Astrocyte (in vitro differentiated cells and primary cell): ENCODE results near the gene C18orf32. TPM values are rescaled to one million over a fixed set of nuclear protein-coding genes. Genes with fewer than 3 reads are reported as not detected.

ENCODE experiments used
- DNase-seq: peaks from one replicate; pipeline ENCODE4 v3.0.0-alpha.2; 2010; ENCODE audit warnings: low read depth
- FAIRE-seq: peaks from 2 replicates; lab custom pipeline; 2011; peaks lifted over from hg19 to GRCh38; lab: Jason Lieb, UNC
- H2AFZ ChIP-seq: 2 replicates; pipeline ENCODE4 v1.6.0; 2012; ENCODE audit warnings: low read depth, low read length, inconsistent platforms
- H3K27ac ChIP-seq: 2 replicates; pipeline ENCODE4 v1.5.1; 2011; ENCODE audit warnings: low read depth, low read length, inconsistent platforms
- H3K27me3 ChIP-seq: 2 replicates; pipeline ENCODE4 v1.6.0; 2011; ENCODE audit warnings: low read length, inconsistent platforms; ENCODE audit not compliant: insufficient read depth
- H3K36me3 ChIP-seq: 2 replicates; pipeline ENCODE4 v1.5.1; 2011; ENCODE audit warnings: low read length, inconsistent platforms; ENCODE audit not compliant: insufficient read depth
- H3K4me1 ChIP-seq: 2 replicates; pipeline ENCODE4 v1.5.1; 2011; ENCODE audit warnings: low read length, inconsistent platforms; ENCODE audit not compliant: insufficient read depth
- H3K4me2 ChIP-seq: 2 replicates; pipeline ENCODE4 v1.6.0; 2012; ENCODE audit warnings: low read length, inconsistent platforms
- H3K4me3 ChIP-seq: 2 replicates; pipeline ENCODE4 v1.5.1; 2011; ENCODE audit warnings: low read depth, mild to moderate bottlenecking, low read length, inconsistent platforms; ENCODE audit not compliant: insufficient read depth
- H3K79me2 ChIP-seq: 2 replicates; pipeline ENCODE4 v1.6.0; 2012; ENCODE audit warnings: mild to moderate bottlenecking, low read length, inconsistent platforms; ENCODE audit not compliant: insufficient read depth
- H3K9ac ChIP-seq: 2 replicates; pipeline ENCODE4 v1.6.0; 2012; ENCODE audit warnings: mild to moderate bottlenecking, low read length, inconsistent platforms
- H3K9me3 ChIP-seq: 2 replicates; pipeline ENCODE4 v1.5.1; 2012; ENCODE audit warnings: low read depth, mild to moderate bottlenecking, low read length, inconsistent platforms; ENCODE audit not compliant: insufficient read depth
- H4K20me1 ChIP-seq: 2 replicates; pipeline ENCODE4 v1.6.0; 2012; ENCODE audit warnings: low read length, inconsistent platforms; ENCODE audit not compliant: insufficient read depth
- H3K27ac Mint-ChIP-seq: one replicate; pipeline ENCODE4 v1.8.0; 2021; ENCODE audit warnings: mild to moderate bottlenecking, mixed read lengths; ENCODE audit not compliant: unreplicated experiment
- H3K27me3 Mint-ChIP-seq: one replicate; pipeline ENCODE4 v1.8.0; 2021; ENCODE audit warnings: low read depth, mixed read lengths; ENCODE audit not compliant: unreplicated experiment
- H3K36me3 Mint-ChIP-seq: one replicate; pipeline ENCODE4 v1.8.0; 2021; ENCODE audit warnings: low read depth, mixed read lengths; ENCODE audit not compliant: unreplicated experiment
- H3K4me1 Mint-ChIP-seq: one replicate; pipeline ENCODE4 v1.8.0; 2021; ENCODE audit warnings: low read depth, mixed read lengths; ENCODE audit not compliant: unreplicated experiment
- H3K4me3 Mint-ChIP-seq: one replicate; pipeline ENCODE4 v1.8.0; 2021; ENCODE audit warnings: mild to moderate bottlenecking, moderate library complexity, mixed read lengths; ENCODE audit not compliant: unreplicated experiment
- H3K9me3 Mint-ChIP-seq: one replicate; pipeline ENCODE4 v1.8.0; 2021; ENCODE audit warnings: mild to moderate bottlenecking, mixed read lengths; ENCODE audit not compliant: unreplicated experiment
- EZH2 ChIP-seq: IDR thresholded peaks from 2 replicates; pipeline ENCODE4 v1.6.1; 2012; ENCODE audit warnings: mild to moderate bottlenecking, low read length, inconsistent platforms; ENCODE audit not compliant: insufficient read depth
- total RNA-seq: library from RNA; stranded (reverse); gene quantifications from 2 replicates; pipeline ENCODE4 v1.2.1, GENCODE V29; 2021
- TF ChIP-seq, protein P1 (sequence below): IDR thresholded peaks from 2 replicates; pipeline ENCODE4 v1.5.1; 2011; ENCODE audit warnings: low read depth, mild to moderate bottlenecking, inconsistent platforms, low read length, moderate library complexity; ENCODE audit not compliant: insufficient read depth

C18orf32 gene
- total RNA-seq, 1 donor from 2014 or later = 40.3 TPM

DNA sequence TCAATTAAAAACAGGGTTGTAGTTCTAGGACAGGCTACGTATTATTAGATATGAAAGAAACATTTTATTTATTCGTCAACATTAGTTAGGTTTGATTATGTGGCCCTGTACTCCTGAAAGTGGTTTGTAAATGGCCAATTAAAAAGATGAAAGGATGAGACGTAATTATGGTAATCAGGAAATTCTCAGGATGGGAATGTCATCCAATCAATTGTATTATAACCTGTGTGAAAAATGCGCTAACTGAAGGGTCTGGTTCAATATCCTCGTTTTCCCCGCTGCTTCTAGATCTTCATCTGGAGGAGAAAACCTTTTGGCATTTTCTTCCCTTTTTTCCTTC is 5.6 kb upstream of the C18orf32 start:
- Mint-ChIP-seq H3K27me3 (no peaks in the 10 kb centered on the region), H3K4me3 (peak overlapping the region; percentile 100), H3K27ac (peak overlapping the region; percentile 98), H3K9me3 (no peaks in the 10 kb centered on the region), H3K36me3 (peaks cover 20% of the 10 kb centered on the region), H3K4me1 (peaks cover 21% of the 10 kb centered on the region)
- peaks cover 40% of the 10 kb centered on the region for H4K20me1 ChIP-seq
- peak overlapping the region; percentile 3 for H3K9ac ChIP-seq
- H3K4me1 ChIP-seq = peaks cover 22% of the 10 kb centered on the region
- peak overlapping the region; percentile 28 for H2AFZ ChIP-seq
- TF ChIP-seq EZH2 = no peak
- TF ChIP-seq, protein P1, sequence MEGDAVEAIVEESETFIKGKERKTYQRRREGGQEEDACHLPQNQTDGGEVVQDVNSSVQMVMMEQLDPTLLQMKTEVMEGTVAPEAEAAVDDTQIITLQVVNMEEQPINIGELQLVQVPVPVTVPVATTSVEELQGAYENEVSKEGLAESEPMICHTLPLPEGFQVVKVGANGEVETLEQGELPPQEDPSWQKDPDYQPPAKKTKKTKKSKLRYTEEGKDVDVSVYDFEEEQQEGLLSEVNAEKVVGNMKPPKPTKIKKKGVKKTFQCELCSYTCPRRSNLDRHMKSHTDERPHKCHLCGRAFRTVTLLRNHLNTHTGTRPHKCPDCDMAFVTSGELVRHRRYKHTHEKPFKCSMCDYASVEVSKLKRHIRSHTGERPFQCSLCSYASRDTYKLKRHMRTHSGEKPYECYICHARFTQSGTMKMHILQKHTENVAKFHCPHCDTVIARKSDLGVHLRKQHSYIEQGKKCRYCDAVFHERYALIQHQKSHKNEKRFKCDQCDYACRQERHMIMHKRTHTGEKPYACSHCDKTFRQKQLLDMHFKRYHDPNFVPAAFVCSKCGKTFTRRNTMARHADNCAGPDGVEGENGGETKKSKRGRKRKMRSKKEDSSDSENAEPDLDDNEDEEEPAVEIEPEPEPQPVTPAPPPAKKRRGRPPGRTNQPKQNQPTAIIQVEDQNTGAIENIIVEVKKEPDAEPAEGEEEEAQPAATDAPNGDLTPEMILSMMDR = no peak
- H3K27me3 ChIP-seq = no peaks in the 10 kb centered on the region
- FAIRE-seq (no peak), DNase-seq (no peak)
- peaks cover 28% of the 10 kb centered on the region for H3K79me2 ChIP-seq
- peaks cover 36% of the 10 kb centered on the region for H3K36me3 ChIP-seq
- H3K4me2 ChIP-seq = no peak overlapping the region
- H3K27ac ChIP-seq = no peak overlapping the region
- H3K4me3 ChIP-seq = peak overlapping the region; percentile 98
- H3K9me3 ChIP-seq = no peaks in the 10 kb centered on the region

DNA sequence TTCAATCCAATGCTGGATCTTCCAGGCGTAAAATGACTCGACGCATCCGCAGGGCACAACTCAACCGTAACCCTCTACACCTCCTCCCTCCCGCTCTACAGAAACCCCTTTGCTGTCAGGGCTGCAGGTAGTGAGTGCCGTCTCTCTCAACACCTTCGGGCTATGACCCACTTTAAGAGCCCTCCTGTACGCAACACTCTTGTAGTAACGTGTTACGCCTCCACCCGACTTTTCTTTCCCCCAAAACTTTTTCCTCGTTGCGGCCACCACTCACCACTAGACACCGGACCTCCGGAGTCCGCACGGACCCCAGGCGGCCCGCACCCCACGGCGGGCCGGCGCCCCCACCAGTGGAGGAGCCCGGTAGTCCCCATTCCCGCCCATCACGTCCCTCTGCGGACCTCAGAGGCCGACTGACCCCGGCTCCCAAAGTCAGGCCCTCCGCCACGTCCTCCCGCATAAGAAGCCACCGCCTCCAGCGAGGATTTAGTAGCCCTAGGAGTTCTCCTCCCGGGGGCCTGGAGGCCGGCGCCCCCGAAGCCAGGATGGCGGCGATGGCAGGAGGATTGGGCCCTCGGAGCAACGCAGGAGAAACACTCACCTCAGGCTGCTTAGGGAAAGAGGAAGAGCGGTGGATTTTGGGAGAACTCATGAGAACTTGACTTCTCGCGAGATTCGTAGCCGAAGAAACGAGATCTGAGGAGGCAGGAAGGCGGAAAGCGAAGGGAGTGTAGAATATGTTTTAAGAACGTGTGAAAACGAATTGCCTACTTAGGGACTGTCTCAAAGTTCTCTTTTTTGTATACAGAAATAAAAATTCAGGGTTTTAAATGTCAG is 5.0 kb upstream of the C18orf32 start, which contains the start of gene RPL17:
Gene RPL17 (minus strand): TSS at position 609 of the 837 bp plus-strand sequence.
- Mint-ChIP-seq H3K4me3 (peak within 1 kb of the TSS; percentile 100), H3K9me3 (no peaks in the 10 kb centered on the region), H3K27ac (peak within 1 kb of the TSS; percentile 98), H3K4me1 (peaks cover 26% of the 10 kb centered on the region), H3K27me3 (no peaks in the 10 kb centered on the region), H3K36me3 (peaks cover 23% of the 10 kb centered on the region)
- TF ChIP-seq, protein P1 = no peak
- TF ChIP-seq EZH2 = no peak
- H3K36me3 ChIP-seq = peaks cover 37% of the 10 kb centered on the region
- H3K4me3 ChIP-seq = peak within 1 kb of the TSS; percentile 98
- no peaks in the 10 kb centered on the region for H3K27me3 ChIP-seq
- DNase-seq (peak; percentile 99), FAIRE-seq (peak; percentile 83)
- H3K4me2 ChIP-seq = peak within 1 kb of the TSS; percentile 86
- H4K20me1 ChIP-seq = peaks cover 44% of the 10 kb centered on the region
- peaks cover 28% of the 10 kb centered on the region for H3K4me1 ChIP-seq
- peak within 1 kb of the TSS; percentile 90 for H3K27ac ChIP-seq
- peak within 1 kb of the TSS; percentile 99 for H3K9ac ChIP-seq
- H2AFZ ChIP-seq = peak within 1 kb of the TSS; percentile 28
- H3K9me3 ChIP-seq = no peaks in the 10 kb centered on the region
- H3K79me2 ChIP-seq = peaks cover 28% of the 10 kb centered on the region

DNA sequence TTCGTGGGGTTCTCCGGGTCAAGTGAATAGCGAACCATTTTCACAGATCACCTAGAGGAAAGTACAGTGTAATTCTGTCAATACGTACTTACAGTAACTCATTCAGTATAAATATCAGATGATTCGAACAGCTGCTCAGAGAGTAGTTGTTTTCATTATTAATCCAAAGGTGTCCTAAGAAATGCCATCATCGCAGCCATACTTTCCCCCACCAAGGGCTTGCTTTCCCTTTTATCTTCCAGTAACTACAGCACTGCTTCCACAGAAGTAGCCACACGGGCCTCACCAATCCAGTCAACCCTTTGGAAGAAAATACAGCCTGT is 4.5 kb upstream of the C18orf32 start:
- Histone ChIP-seq H3K9me3 (no peaks in the 10 kb centered on the region), H2AFZ (no peak overlapping the region)

More for the DNA sequence above, 4.5 kb upstream of the C18orf32 start:
- FAIRE-seq = no peak
- H3K79me2 ChIP-seq = peaks cover 31% of the 10 kb centered on the region
- Mint-ChIP-seq H3K9me3 (no peaks in the 10 kb centered on the region), H3K27me3 (no peaks in the 10 kb centered on the region), H3K4me3 (peak overlapping the region; percentile 100), H3K27ac (peak overlapping the region; percentile 98), H3K4me1 (peaks cover 26% of the 10 kb centered on the region), H3K36me3 (peaks cover 25% of the 10 kb centered on the region)
- peak overlapping the region; percentile 86 for H3K4me2 ChIP-seq
- peak overlapping the region; percentile 99 for H3K9ac ChIP-seq
- H3K27ac ChIP-seq = peak overlapping the region; percentile 90
- no peaks in the 10 kb centered on the region for H3K27me3 ChIP-seq
- peak overlapping the region; percentile 98 for H3K4me3 ChIP-seq
- TF ChIP-seq, protein P1 = no peak
- TF ChIP-seq EZH2 = no peak
- DNase-seq = no peak
- peaks cover 28% of the 10 kb centered on the region for H3K4me1 ChIP-seq
- H3K36me3 ChIP-seq = peaks cover 37% of the 10 kb centered on the region
- H4K20me1 ChIP-seq = peaks cover 44% of the 10 kb centered on the region
